SK-N-SH (cell line): ENCODE measurements around the gene CDK5RAP1.

ENCODE experiments used
- CTCF ChIP-seq: fragments of 200-600 bp; sonication (generic); IDR thresholded peaks from 2 replicates; pipeline ENCODE4 v1.6.1; 2017; ENCODE audit warnings: antibody characterized with exemption, mild to moderate bottlenecking, moderate library complexity
- EZH2phosphoT487 ChIP-seq: fragments of 200-600 bp; sonication (generic); IDR thresholded peaks from 2 replicates; pipeline ENCODE4 v1.6.1; 2017; ENCODE audit warnings: low read depth, mixed run types, mild to moderate bottlenecking, antibody characterized with exemption, moderate library complexity, borderline replicate concordance
- POLR2AphosphoS5 ChIP-seq: IDR thresholded peaks from 2 replicates; pipeline ENCODE4 v1.6.1; 2012; ENCODE audit warnings: low read depth, low read length
- SIN3A ChIP-seq: IDR thresholded peaks from 2 replicates; pipeline ENCODE4 v1.6.1; 2012; ENCODE audit warnings: low read depth, mild to moderate bottlenecking, low read length, moderate library complexity, borderline replicate concordance

DNA sequence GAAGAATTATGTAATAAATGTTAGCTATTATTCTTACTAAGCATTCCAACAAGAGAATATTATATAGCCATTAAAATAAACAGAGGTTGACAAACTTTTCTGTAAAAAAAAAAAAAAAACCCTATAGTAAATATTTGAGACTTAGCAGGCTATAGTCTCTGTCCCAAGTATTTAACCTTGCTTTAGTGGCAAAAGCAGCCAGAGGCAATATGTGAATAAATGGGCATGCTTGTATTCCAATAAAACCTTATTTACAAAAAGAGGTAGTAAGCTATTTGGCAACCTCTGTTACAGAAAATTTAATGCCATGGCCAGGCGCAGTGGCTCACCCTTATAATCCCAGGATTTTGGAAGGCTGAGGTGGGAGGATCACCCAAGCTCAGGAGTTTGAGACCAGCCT lies 14.6 kb downstream of the CDK5RAP1 start:
- TF ChIP-seq CTCF: no peak
- TF ChIP-seq EZH2phosphoT487: no peak
- no peak for TF ChIP-seq POLR2AphosphoS5
- no peak for TF ChIP-seq SIN3A
